Vagina (tissue), 2 donors: ENCODE measurements around the gene RASAL2. TPM values are rescaled to one million over a fixed set of nuclear protein-coding genes. Genes with fewer than 3 reads are reported as not detected.

ENCODE experiments used
- DNase-seq, 2 donors: peaks; one replicate each; pipeline ENCODE4 v3.0.0-alpha.2; 2017; ENCODE audit errors: extremely low spot score in 2 of 2
- H3K27ac ChIP-seq: fragments of 200-600 bp; sonication (generic); one replicate; pipeline ENCODE4 v1.5.1; 2019
- H3K27me3 ChIP-seq: fragments of 200-600 bp; sonication (generic); one replicate; pipeline ENCODE4 v1.5.1; 2019
- H3K36me3 ChIP-seq, 2 donors: fragments of 200-600 bp; sonication (generic); one replicate each; pipeline ENCODE4 v1.5.1; 2017 to 2019
- H3K4me1 ChIP-seq: fragments of 200-600 bp; sonication (generic); one replicate; pipeline ENCODE4 v1.5.1; 2019
- H3K4me3 ChIP-seq, 2 donors: fragments of 200-600 bp; sonication (generic); 1 replicate in 1 of 2; 2 replicates in 1 of 2; pipeline ENCODE4 v1.5.1; 2016 to 2019
- H3K9me3 ChIP-seq: fragments of 200-600 bp; sonication (generic); one replicate; pipeline ENCODE4 v1.5.1; 2019
- CTCF ChIP-seq, 3 experiments: fragments of 450-650 bp in 2 of 3; fragments of 200-600 bp in 1 of 3; sonication (generic) in 1 of 3; IDR thresholded peaks; one replicate each; pipeline ENCODE4 v1.5.1; 2017 to 2019; ENCODE audit warnings: antibody characterized with exemption in 3 of 3, mild to moderate bottlenecking in 2 of 3, moderate library complexity in 2 of 3
- POLR2A ChIP-seq, 2 donors: fragments of 450-650 bp; IDR thresholded peaks; one replicate each; pipeline ENCODE4 v1.6.1; 2017; ENCODE audit warnings: antibody characterized with exemption in 2 of 2, mild to moderate bottlenecking in 2 of 2, moderate library complexity in 2 of 2
- POLR2AphosphoS5 ChIP-seq, 2 donors: sonication (generic); formaldehyde crosslinking; IDR thresholded peaks; one replicate each; pipeline ENCODE4 v1.9.0; 2017; ENCODE audit warnings: antibody characterized with exemption in 2 of 2, mild to moderate bottlenecking in 2 of 2, low read depth in 1 of 2; ENCODE audit not compliant: insufficient read depth in 1 of 2
- intact Hi-C: fragments of 100-400 bp; cut with DNase I; formaldehyde crosslinking; loops from one replicate; pipeline ENCODE4 v1.15.1; 2023
- total RNA-seq: library from RNA; depleted of rRNA; stranded (reverse); fragments of >200 nt; gene quantifications from one replicate; pipeline ENCODE4 v1.2.3, GENCODE V29; 2016

The RASAL2 gene
- total RNA-seq: 25.5 TPM

GRCh38 chr1:178093951-178094738 lies at the start of gene RASAL2:
Gene RASAL2, plus strand, starts transcription at chr1:178094104. Its CDS starts 389 bp downstream, at chr1:178094493.
- DNase-seq: no peak
- Histone ChIP-seq H3K9me3 (no peaks in the 10 kb centered on the region), H3K36me3 (no peaks in the 10 kb centered on the region), H3K27me3 (no peaks in the 10 kb centered on the region), H3K4me1 (peaks cover 20% of the 10 kb centered on the region), H3K27ac (peak within 1 kb of the TSS; percentile 82), H3K4me3 (peak within 1 kb of the TSS; percentile 59 to 95)
- intact Hi-C loops: loop anchor here (10.0 kb wide), 1 partner anchor 841 kb away; no protein-coding TSS in a partner anchor
- TF ChIP-seq POLR2A (IDR thresholded peaks at IDR 0.05) (no peak), POLR2AphosphoS5 (IDR thresholded peaks at IDR 0.05; ENCODE audit: insufficient read depth in 1 of 2, low read depth in 1 of 2) (no peak), CTCF (IDR thresholded peaks at IDR 0.05) (no peak)

- Histone ChIP-seq H3K27me3 (no peaks in the 10 kb centered on the region), H3K4me3 (no peak overlapping the region), H3K36me3 (no peaks in the 10 kb centered on the region), H3K4me1 (no peaks in the 10 kb centered on the region), H3K9me3 (no peaks in the 10 kb centered on the region), H3K27ac (no peak overlapping the region)
- TF ChIP-seq POLR2AphosphoS5 (IDR thresholded peaks at IDR 0.05; ENCODE audit: insufficient read depth in 1 of 2, low read depth in 1 of 2): no peak
- TF ChIP-seq POLR2A (IDR thresholded peaks at IDR 0.05): no peak
- TF ChIP-seq CTCF (IDR thresholded peaks at IDR 0.05): no peak
- no peak for DNase-seq
- intact Hi-C loops: no loop called here
These were observed 47.2 kb upstream of the RASAL2 start for GRCh38 chr1:178046591-178047270.

GRCh38 chr1:178047403-178048093 lies 46.4 kb upstream of the RASAL2 start:
- no peak for TF ChIP-seq POLR2AphosphoS5 (IDR thresholded peaks at IDR 0.05; ENCODE audit: insufficient read depth in 1 of 2, low read depth in 1 of 2)
- TF ChIP-seq CTCF (IDR thresholded peaks at IDR 0.05): no peak
- TF ChIP-seq POLR2A (IDR thresholded peaks at IDR 0.05): no peak
- Histone ChIP-seq H3K36me3 (no peaks in the 10 kb centered on the region), H3K27me3 (no peaks in the 10 kb centered on the region), H3K9me3 (no peaks in the 10 kb centered on the region), H3K27ac (no peak overlapping the region), H3K4me1 (no peaks in the 10 kb centered on the region), H3K4me3 (no peak overlapping the region)
- intact Hi-C loops: no loop called here
- DNase-seq: no peak

- no peaks in the 10 kb centered on the region for H3K36me3 ChIP-seq
- intact Hi-C loops: no loop called here
- no peak overlapping the region for H3K27ac ChIP-seq
- no peaks in the 10 kb centered on the region for H3K9me3 ChIP-seq
- no peak for TF ChIP-seq CTCF (IDR thresholded peaks at IDR 0.05)
- TF ChIP-seq POLR2AphosphoS5 (IDR thresholded peaks at IDR 0.05; ENCODE audit: insufficient read depth in 1 of 2, low read depth in 1 of 2): no peak
- TF ChIP-seq POLR2A (IDR thresholded peaks at IDR 0.05): no peak
- no peaks in the 10 kb centered on the region for H3K4me1 ChIP-seq
- no peak overlapping the region for H3K4me3 ChIP-seq
- H3K27me3 ChIP-seq: no peaks in the 10 kb centered on the region
- DNase-seq: no peak
These were observed 45.5 kb upstream of the RASAL2 start for GRCh38 chr1:178048426-178048825.
